ENCODE measurements around the gene SSUH2. TPM values are rescaled to one million over a fixed set of nuclear protein-coding genes. Genes with fewer than 3 reads are reported as not detected.

Gene SSUH2
- total and polyA plus RNA-seq, 9 of the 15 experiments (the other 6 are each of a cell fraction or from before 2014, with no cell fraction given): 0.04 to 0.17 (median 0.04) TPM; not detected in 6

DNA sequence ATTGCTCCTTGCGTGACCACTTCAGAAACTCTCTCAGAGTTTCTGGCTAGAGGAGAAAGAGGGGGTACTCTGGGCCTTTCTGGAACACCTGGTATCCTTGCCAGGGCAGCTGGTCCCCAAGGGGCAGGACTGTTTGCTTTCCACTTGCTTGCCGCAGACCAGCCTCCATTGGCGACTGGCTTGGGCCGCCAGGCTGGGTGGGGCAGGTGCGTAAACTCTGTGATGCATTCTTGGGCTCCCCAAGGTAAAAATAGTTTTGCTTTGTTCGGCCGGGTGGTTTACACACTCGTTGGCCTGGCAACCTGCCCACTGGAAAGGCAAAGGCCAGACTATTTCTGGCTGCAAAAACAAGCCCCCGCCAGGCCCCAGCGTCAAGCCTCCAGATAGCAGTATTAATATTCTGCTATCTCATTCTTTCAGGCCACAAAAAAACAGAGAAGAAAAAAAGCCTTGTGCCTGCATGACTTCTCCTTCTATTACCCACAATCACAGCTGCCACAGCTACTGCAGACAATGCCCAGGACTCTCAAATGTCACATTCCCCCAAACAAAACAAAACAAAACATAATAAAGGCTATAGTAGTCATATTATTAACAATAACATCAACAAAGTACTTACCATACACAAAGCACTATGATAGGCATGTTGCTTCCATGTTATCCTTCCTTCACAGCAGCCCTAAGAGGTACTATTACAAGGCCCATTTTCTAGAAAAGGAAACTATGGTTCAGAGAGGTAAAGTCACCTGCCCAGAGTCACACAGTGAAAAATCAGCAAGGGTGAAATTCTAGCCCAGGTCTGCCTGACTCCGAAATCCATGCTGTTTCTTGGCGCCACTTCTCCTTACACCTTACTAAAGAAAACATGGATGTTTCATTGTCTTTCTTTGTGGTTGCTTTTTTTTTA is 14.0 kb upstream of the SSUH2 start (continued):
- TF ChIP-seq, protein P1, sequence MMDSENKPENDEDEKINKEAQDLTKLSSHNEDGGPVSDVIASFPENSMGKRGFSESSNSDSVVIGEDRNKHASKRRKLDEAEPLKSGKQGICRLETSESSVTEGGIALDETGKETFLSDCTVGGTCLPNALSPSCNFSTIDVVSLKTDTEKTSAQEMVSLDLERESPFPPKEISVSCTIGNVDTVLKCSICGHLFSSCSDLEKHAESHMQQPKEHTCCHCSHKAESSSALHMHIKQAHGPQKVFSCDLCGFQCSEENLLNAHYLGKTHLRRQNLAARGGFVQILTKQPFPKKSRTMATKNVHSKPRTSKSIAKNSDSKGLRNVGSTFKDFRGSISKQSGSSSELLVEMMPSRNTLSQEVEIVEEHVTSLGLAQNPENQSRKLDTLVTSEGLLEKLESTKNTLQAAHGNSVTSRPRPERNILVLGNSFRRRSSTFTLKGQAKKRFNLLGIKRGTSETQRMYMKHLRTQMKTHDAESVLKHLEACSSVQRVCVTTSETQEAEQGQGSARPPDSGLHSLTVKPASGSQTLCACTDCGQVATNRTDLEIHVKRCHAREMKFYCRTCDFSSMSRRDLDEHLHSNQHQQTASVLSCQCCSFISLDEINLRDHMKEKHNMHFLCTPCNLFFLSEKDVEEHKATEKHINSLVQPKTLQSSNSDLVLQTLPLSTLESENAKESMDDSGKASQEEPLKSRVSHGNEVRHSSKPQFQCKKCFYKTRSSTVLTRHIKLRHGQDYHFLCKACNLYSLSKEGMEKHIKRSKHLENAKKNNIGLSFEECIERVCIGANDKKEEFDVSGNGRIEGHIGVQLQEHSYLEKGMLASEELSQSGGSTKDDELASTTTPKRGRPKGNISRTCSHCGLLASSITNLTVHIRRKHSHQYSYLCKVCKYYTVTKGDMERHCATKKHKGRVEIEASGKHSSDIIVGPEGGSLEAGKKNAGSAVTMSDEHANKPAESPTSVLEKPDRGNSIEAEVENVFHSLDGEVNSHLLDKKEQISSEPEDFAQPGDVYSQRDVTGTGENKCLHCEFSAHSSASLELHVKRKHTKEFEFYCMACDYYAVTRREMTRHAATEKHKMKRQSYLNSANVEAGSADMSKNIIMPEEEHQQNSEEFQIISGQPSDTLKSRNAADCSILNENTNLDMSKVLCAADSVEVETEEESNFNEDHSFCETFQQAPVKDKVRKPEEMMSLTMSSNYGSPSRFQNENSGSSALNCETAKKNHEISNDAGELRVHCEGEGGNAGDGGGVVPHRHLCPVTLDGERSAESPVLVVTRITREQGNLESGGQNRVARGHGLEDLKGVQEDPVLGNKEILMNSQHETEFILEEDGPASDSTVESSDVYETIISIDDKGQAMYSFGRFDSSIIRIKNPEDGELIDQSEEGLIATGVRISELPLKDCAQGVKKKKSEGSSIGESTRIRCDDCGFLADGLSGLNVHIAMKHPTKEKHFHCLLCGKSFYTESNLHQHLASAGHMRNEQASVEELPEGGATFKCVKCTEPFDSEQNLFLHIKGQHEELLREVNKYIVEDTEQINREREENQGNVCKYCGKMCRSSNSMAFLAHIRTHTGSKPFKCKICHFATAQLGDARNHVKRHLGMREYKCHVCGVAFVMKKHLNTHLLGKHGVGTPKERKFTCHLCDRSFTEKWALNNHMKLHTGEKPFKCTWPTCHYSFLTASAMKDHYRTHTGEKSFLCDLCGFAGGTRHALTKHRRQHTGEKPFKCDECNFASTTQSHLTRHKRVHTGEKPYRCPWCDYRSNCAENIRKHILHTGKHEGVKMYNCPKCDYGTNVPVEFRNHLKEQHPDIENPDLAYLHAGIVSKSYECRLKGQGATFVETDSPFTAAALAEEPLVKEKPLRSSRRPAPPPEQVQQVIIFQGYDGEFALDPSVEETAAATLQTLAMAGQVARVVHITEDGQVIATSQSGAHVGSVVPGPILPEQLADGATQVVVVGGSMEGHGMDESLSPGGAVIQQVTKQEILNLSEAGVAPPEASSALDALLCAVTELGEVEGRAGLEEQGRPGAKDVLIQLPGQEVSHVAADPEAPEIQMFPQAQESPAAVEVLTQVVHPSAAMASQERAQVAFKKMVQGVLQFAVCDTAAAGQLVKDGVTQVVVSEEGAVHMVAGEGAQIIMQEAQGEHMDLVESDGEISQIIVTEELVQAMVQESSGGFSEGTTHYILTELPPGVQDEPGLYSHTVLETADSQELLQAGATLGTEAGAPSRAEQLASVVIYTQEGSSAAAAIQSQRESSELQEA (IDR thresholded peaks at IDR 0.05; ENCODE audit: low read depth): no peak
- TF ChIP-seq ZNF445 (CRISPR knock-in tag; IDR thresholded peaks at IDR 0.05; ENCODE audit: low read depth): no peak
- TF ChIP-seq MIER1 (IDR thresholded peaks at IDR 0.05; ENCODE audit: low read depth): no peak
- no peak for TF ChIP-seq NCOA2 (IDR thresholded peaks at IDR 0.05; ENCODE audit: partially characterized antibody in 2 of 2)
- TF ChIP-seq MXI1 (IDR thresholded peaks at IDR 0.05; ENCODE audit: low read depth, low read length): no peak
- no peak for TF ChIP-seq KAT8 (IDR thresholded peaks at IDR 0.05; ENCODE audit: low read depth)
- TF ChIP-seq ZNF23 (CRISPR knock-in tag; IDR thresholded peaks at IDR 0.05): no peak
- peak; percentile 79 for TF ChIP-seq MEF2D (tag; conservative IDR thresholded peaks at IDR 0.05; ENCODE audit: low read depth)

All from K562 (cell line).